Testis (tissue), 3 donors: ENCODE measurements around the gene RUNX1. TPM values are rescaled to one million over a fixed set of nuclear protein-coding genes. Genes with fewer than 3 reads are reported as not detected.
"Not testable (repeated sequence)": the region's sequence is repeated elsewhere in the genome, so short reads cannot be mapped to it uniquely, and the experiment has no call there.

Experiments used
- DNase-seq: peaks from one replicate; pipeline ENCODE4 v3.0.0-alpha.2; 2019
- H3K27ac ChIP-seq, 2 donors: fragments of 200-600 bp; sonication (generic); one replicate each; pipeline ENCODE4 v1.5.1; 2019
- H3K27me3 ChIP-seq: fragments of 200-600 bp; sonication (generic); one replicate; pipeline ENCODE4 v1.5.1; 2019
- H3K36me3 ChIP-seq: fragments of 200-600 bp; sonication (generic); one replicate; pipeline ENCODE4 v1.5.1; 2017; ENCODE audit warnings: low read depth; ENCODE audit errors: missing control alignments
- H3K4me1 ChIP-seq: fragments of 200-600 bp; sonication (generic); one replicate; pipeline ENCODE4 v1.5.1; 2019
- H3K4me3 ChIP-seq, 2 donors: fragments of 200-600 bp; sonication (generic); one replicate each; pipeline ENCODE4 v1.5.1; 2017 to 2019
- H3K9me3 ChIP-seq: fragments of 200-600 bp; sonication (generic); one replicate; pipeline ENCODE4 v1.5.1; 2017
- CTCF ChIP-seq, 3 experiments: fragments of 450-650 bp in 2 of 3; fragments of 200-600 bp in 1 of 3; sonication (generic) in 1 of 3; IDR thresholded peaks; one replicate each; pipeline ENCODE4 v1.5.1; 2016 to 2019; ENCODE audit warnings: antibody characterized with exemption in 3 of 3, mild to moderate bottlenecking in 2 of 3, moderate library complexity in 1 of 3
- POLR2A ChIP-seq: fragments of 450-650 bp; IDR thresholded peaks from one replicate; pipeline ENCODE4 v1.6.1; 2017; ENCODE audit warnings: antibody characterized with exemption, mild to moderate bottlenecking, moderate library complexity
- WGBS, 2 donors: methylation state at CpG; one replicate each; pipeline ENCODE4 v1.1.5; 2018; 5-methylcytosine and 5-hydroxymethylcytosine counted together
- intact Hi-C: fragments of 100-400 bp; cut with DNase I; formaldehyde crosslinking; loops from one replicate; pipeline ENCODE4 v1.15.1; 2023; ENCODE audit warnings: low total_unique reads
- polyA plus RNA-seq: library from polyadenylated mRNA; stranded (reverse); fragments of 350-450 nt; fragmentation: Illumina TruSeq; extraction: RNeasy Lipid Tissue Mini Kit (QIAGEN cat#74804); gene quantifications from one replicate; pipeline ENCODE4 v1.2.3, GENCODE V29; 2014; ENCODE audit warnings: low read depth, low replicate concordance; ENCODE audit not compliant: insufficient read depth
- total RNA-seq, 2 donors: library from RNA; depleted of rRNA; stranded (reverse); fragments of >200 nt; gene quantifications; one replicate each; pipeline ENCODE4 v1.2.3, GENCODE V29; 2016

The RUNX1 gene
- total and polyA plus RNA-seq, 3 donors from 2014 or later: 11.1 to 28.7 (median 24.3) TPM

- WGBS, 2 donors: 53 to 70% methylated on average over 8 of the region's 8 CpGs
- H3K4me3 ChIP-seq: no peak overlapping the region
- H3K36me3 ChIP-seq: no peaks in the 10 kb centered on the region
- TF ChIP-seq POLR2A (no peak), CTCF (IDR thresholded peaks at IDR 0.05) (no peak)
- H3K27me3 ChIP-seq: no peaks in the 10 kb centered on the region
- intact Hi-C loops: no loop called here
- DNase-seq: peak; percentile 37
- no peaks in the 10 kb centered on the region for H3K9me3 ChIP-seq
- peaks cover 10% of the 10 kb centered on the region for H3K4me1 ChIP-seq
- no peak overlapping the region for H3K27ac ChIP-seq
These were observed 52.6 kb downstream of the RUNX1 start for GRCh38 chr21:34996304-34997101.

GRCh38 chr21:34995979-34996303 is 53.2 kb downstream of the RUNX1 start:
- intact Hi-C loops: no loop called here
- Histone ChIP-seq H3K9me3 (no peaks in the 10 kb centered on the region), H3K4me3 (no peak overlapping the region), H3K27me3 (no peaks in the 10 kb centered on the region), H3K4me1 (peaks cover 10% of the 10 kb centered on the region), H3K36me3 (no peaks in the 10 kb centered on the region), H3K27ac (no peak overlapping the region)
- no peak for DNase-seq
- TF ChIP-seq POLR2A: no peak
- no peak for TF ChIP-seq CTCF (IDR thresholded peaks at IDR 0.05)
- 100% methylated on average over 1 of the region's 1 CpG for WGBS, 2 donors

- no peaks in the 10 kb centered on the region for H3K27me3 ChIP-seq
- intact Hi-C loops: no loop called here
- no peak overlapping the region for H3K27ac ChIP-seq
- no peak overlapping the region for H3K4me3 ChIP-seq
- H3K9me3 ChIP-seq: no peaks in the 10 kb centered on the region
- 76 to 81% methylated on average over 12 of the region's 12 CpGs for WGBS, 2 donors
- no peak for DNase-seq
- peaks cover 10% of the 10 kb centered on the region for H3K4me1 ChIP-seq
- TF ChIP-seq POLR2A: no peak
- no peak for TF ChIP-seq CTCF (IDR thresholded peaks at IDR 0.05)
- no peaks in the 10 kb centered on the region for H3K36me3 ChIP-seq
These were observed 54.1 kb downstream of the RUNX1 start for GRCh38 chr21:34994766-34995631.

GRCh38 chr21:34993521-34993921 is 55.6 kb downstream of the RUNX1 start:
- H3K27ac ChIP-seq, H3K36me3 ChIP-seq, H3K4me1 ChIP-seq, H3K9me3 ChIP-seq, intact Hi-C loops, DNase-seq, H3K27me3 ChIP-seq, H3K4me3 ChIP-seq: not testable (repeated sequence)
- WGBS, 2 donors: 55 to 75% methylated on average over 2 to 3 of the region's 3 CpGs

GRCh38 chr21:34992736-34993398 is 56.2 kb downstream of the RUNX1 start:
- no peaks in the 10 kb centered on the region for H3K36me3 ChIP-seq
- intact Hi-C loops: no loop called here
- H3K4me1 ChIP-seq: no peaks in the 10 kb centered on the region
- no peak overlapping the region for H3K27ac ChIP-seq
- TF ChIP-seq CTCF (IDR thresholded peaks at IDR 0.05) (no peak), POLR2A (no peak)
- WGBS, 2 donors: 83% methylated on average over 13 of the region's 13 CpGs
- H3K4me3 ChIP-seq: no peak overlapping the region
- H3K27me3 ChIP-seq: no peaks in the 10 kb centered on the region
- no peak for DNase-seq
- no peaks in the 10 kb centered on the region for H3K9me3 ChIP-seq
